ENCODE measurements around the gene ITPKB. TPM values are rescaled to one million over a fixed set of nuclear protein-coding genes. Genes with fewer than 3 reads are reported as not detected.

Gene ITPKB
- polyA plus RNA-seq, 4 donors: 1.8 to 9.6 (median 5.4) TPM

DNA sequence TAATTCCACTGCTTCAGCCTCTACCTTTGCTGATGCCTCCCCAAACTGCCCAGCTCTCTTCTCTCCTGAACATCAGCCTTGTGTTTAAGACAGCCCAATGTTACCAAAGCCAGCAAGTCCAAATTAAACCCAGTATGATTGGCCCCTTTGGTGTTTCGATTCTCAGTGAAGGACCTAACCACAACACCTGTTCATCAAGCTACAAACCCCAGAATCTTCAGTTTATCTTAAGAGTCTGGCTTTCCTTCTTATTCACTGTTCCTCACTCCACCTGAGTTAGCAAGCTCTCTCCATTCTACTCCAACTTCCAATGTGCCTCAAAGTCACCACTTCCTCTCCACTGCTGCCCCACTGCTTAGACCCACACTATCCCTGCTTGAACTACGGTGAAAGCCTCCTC, 25.5 kb upstream of the ITPKB start:
- Histone ChIP-seq H3K4me3 (ENCODE audit: low read depth in 1 of 3, low read length in 3 of 3) (no peak overlapping the region), H3K4me1 (ENCODE audit: control insufficient read depth in 3 of 3, insufficient read depth in 2 of 3, low read depth in 1 of 3, low read length in 2 of 3) (no peaks in the 10 kb centered on the region), H3K27ac (ENCODE audit: low read depth in 1 of 3, low read length in 2 of 3) (no peak overlapping the region), H3K27me3 (ENCODE audit: control insufficient read depth in 3 of 3, insufficient read depth in 3 of 3, low read length in 3 of 3) (peaks cover 0 to 29% (median 0%) of the 10 kb centered on the region in 3 donors), H3K9me3 (ENCODE audit: control insufficient read depth in 2 of 2, insufficient read depth in 1 of 2, low read depth in 1 of 2, low read length in 1 of 2) (no peaks in the 10 kb centered on the region), H3K36me3 (ENCODE audit: control insufficient read depth in 3 of 3, insufficient read depth in 2 of 3, low read depth in 1 of 3, low read length in 3 of 3) (no peaks in the 10 kb centered on the region)
- FAIRE-seq: no peak
- DNase-seq: no peak
- WGBS, 3 donors: 75 to 90% (median 81%) methylated on average over 2 of the region's 2 CpGs

- no peak for DNase-seq
- no peak for FAIRE-seq
- H3K36me3 ChIP-seq (ENCODE audit: control insufficient read depth in 3 of 3, insufficient read depth in 2 of 3, low read depth in 1 of 3, low read length in 3 of 3): no peaks in the 10 kb centered on the region
- H3K27ac ChIP-seq (ENCODE audit: low read depth in 1 of 3, low read length in 2 of 3): no peak overlapping the region
- WGBS, 3 donors: 49 to 79% (median 71%) methylated on average over 4 of the region's 4 CpGs
- no peaks in the 10 kb centered on the region for H3K4me1 ChIP-seq (ENCODE audit: control insufficient read depth in 3 of 3, insufficient read depth in 2 of 3, low read depth in 1 of 3, low read length in 2 of 3)
- peaks cover 0 to 29% (median 0%) of the 10 kb centered on the region in 3 donors for H3K27me3 ChIP-seq (ENCODE audit: control insufficient read depth in 3 of 3, insufficient read depth in 3 of 3, low read length in 3 of 3)
- no peaks in the 10 kb centered on the region for H3K9me3 ChIP-seq (ENCODE audit: control insufficient read depth in 2 of 2, insufficient read depth in 1 of 2, low read depth in 1 of 2, low read length in 1 of 2)
- H3K4me3 ChIP-seq (ENCODE audit: low read depth in 1 of 3, low read length in 3 of 3): no peak overlapping the region
Measured at GRCh38 chr1:226763905-226764264, 24.8 kb upstream of the ITPKB start.

DNA sequence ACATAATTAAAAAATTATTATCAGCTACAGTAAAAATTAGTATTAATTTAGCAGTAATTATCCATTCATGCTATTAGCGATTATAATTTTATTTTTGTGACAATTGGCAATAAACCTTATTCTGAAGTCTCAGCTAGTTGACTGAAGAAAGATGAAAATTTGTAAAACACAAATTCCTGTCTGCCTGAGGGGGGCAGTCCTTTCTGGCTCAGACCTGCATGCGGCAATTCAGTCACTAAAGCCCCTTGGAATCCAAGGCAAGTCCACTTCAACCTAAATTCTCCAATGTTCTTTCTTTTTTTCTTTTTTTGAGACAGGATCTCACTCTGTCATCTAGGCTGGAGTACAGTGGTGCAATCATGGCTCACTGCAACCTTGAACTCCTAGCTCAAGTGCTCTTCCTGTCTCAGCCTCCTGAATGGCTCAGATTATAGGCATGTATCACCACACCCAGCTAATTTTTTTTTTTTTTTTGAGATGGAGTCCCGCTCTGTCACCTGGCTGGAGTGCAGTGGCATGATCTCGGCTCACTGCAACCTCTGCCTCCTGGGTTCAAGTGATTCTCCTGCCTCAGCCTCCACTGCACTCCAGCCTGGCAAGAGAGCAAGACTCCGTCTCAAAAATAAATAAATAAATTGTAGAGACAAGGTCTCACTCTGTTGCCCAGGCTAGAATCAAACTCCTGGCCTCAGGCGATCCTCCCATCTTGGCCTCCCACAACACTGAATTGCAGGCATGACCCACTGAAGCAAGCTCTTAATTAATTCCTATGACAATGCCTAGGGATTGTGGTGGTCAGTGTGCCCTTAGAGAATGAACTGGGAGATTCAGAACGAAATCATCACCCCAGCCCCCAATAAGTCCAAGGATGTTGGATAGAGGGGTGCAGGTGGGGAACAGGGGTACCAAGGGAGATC, 24.2 kb upstream of the ITPKB start:
- peaks cover 0 to 29% (median 0%) of the 10 kb centered on the region in 3 donors for H3K27me3 ChIP-seq (ENCODE audit: control insufficient read depth in 3 of 3, insufficient read depth in 3 of 3, low read length in 3 of 3)
- no peak for FAIRE-seq
- WGBS, 3 donors: 83 to 89% (median 86%) methylated on average over 7 of the region's 7 CpGs
- no peaks in the 10 kb centered on the region for H3K36me3 ChIP-seq (ENCODE audit: control insufficient read depth in 3 of 3, insufficient read depth in 2 of 3, low read depth in 1 of 3, low read length in 3 of 3)
- no peak for DNase-seq
- no peaks in the 10 kb centered on the region for H3K9me3 ChIP-seq (ENCODE audit: control insufficient read depth in 2 of 2, insufficient read depth in 1 of 2, low read depth in 1 of 2, low read length in 1 of 2)
- no peak overlapping the region for H3K4me3 ChIP-seq (ENCODE audit: low read depth in 1 of 3, low read length in 3 of 3)
- H3K27ac ChIP-seq (ENCODE audit: low read depth in 1 of 3, low read length in 2 of 3): no peak overlapping the region
- no peaks in the 10 kb centered on the region for H3K4me1 ChIP-seq (ENCODE audit: control insufficient read depth in 3 of 3, insufficient read depth in 2 of 3, low read depth in 1 of 3, low read length in 2 of 3)

DNA sequence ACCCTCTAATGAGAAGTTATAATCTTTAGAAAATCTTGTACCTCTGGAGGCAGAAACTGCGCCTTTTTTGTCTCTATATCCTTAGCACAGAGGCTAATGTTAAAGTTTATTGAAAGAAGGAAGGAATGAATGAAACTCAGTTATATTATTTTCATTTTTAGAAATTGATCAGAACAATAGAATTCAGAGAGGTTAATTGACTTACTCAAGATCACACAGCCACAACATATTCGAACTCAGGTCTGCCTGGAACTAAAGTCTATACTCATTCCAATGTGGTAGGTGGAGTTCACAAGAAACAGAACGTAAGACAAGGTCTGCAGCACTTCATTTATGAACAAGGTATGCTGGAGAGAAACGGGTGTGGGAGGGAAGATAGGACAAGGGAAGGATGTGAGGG, 23.0 kb upstream of the ITPKB start:
- H3K9me3 ChIP-seq (ENCODE audit: control insufficient read depth in 2 of 2, insufficient read depth in 1 of 2, low read depth in 1 of 2, low read length in 1 of 2): no peaks in the 10 kb centered on the region
- no peak for DNase-seq
- H3K27ac ChIP-seq (ENCODE audit: low read depth in 1 of 3, low read length in 2 of 3): no peak overlapping the region
- no peak for FAIRE-seq
- 85 to 91% (median 87%) methylated on average over 4 of the region's 4 CpGs for WGBS, 3 donors
- no peak overlapping the region for H3K4me3 ChIP-seq (ENCODE audit: low read depth in 1 of 3, low read length in 3 of 3)
- H3K4me1 ChIP-seq (ENCODE audit: control insufficient read depth in 3 of 3, insufficient read depth in 2 of 3, low read depth in 1 of 3, low read length in 2 of 3): no peaks in the 10 kb centered on the region
- H3K27me3 ChIP-seq (ENCODE audit: control insufficient read depth in 3 of 3, insufficient read depth in 3 of 3, low read length in 3 of 3): peaks cover 0 to 29% (median 0%) of the 10 kb centered on the region in 3 donors
- H3K36me3 ChIP-seq (ENCODE audit: control insufficient read depth in 3 of 3, insufficient read depth in 2 of 3, low read depth in 1 of 3, low read length in 3 of 3): no peaks in the 10 kb centered on the region

GRCh38 chr1:226761322-226761721, 22.2 kb upstream of the ITPKB start:
- 44 to 62% (median 51%) methylated on average over 1 of the region's 1 CpG for WGBS, 3 donors

GRCh38 chr1:226754793-226755533, 15.9 kb upstream of the ITPKB start:
- Histone ChIP-seq H3K27me3 (ENCODE audit: control insufficient read depth in 3 of 3, insufficient read depth in 3 of 3, low read length in 3 of 3) (no peaks in the 10 kb centered on the region), H3K36me3 (ENCODE audit: control insufficient read depth in 3 of 3, insufficient read depth in 2 of 3, low read depth in 1 of 3, low read length in 3 of 3) (no peaks in the 10 kb centered on the region), H3K9me3 (ENCODE audit: control insufficient read depth in 2 of 2, insufficient read depth in 1 of 2, low read depth in 1 of 2, low read length in 1 of 2) (peaks cover 0 to 3% of the 10 kb centered on the region in 2 donors), H3K4me3 (ENCODE audit: low read depth in 1 of 3, low read length in 3 of 3) (no peak overlapping the region), H3K4me1 (ENCODE audit: control insufficient read depth in 3 of 3, insufficient read depth in 2 of 3, low read depth in 1 of 3, low read length in 2 of 3) (no peaks in the 10 kb centered on the region), H3K27ac (ENCODE audit: low read depth in 1 of 3, low read length in 2 of 3) (no peak overlapping the region)
- 58 to 78% (median 72%) methylated on average over 9 of the region's 9 CpGs for WGBS, 3 donors
- DNase-seq: no peak
- no peak for FAIRE-seq

More at GRCh38 chr1:226761322-226761721, 22.2 kb upstream of the ITPKB start:
- H3K9me3 ChIP-seq (ENCODE audit: control insufficient read depth in 2 of 2, insufficient read depth in 1 of 2, low read depth in 1 of 2, low read length in 1 of 2): no peaks in the 10 kb centered on the region
- no peak for DNase-seq
- H3K36me3 ChIP-seq (ENCODE audit: control insufficient read depth in 3 of 3, insufficient read depth in 2 of 3, low read depth in 1 of 3, low read length in 3 of 3): no peaks in the 10 kb centered on the region
- no peak for FAIRE-seq
- H3K27ac ChIP-seq (ENCODE audit: low read depth in 1 of 3, low read length in 2 of 3): no peak overlapping the region
- H3K27me3 ChIP-seq (ENCODE audit: control insufficient read depth in 3 of 3, insufficient read depth in 3 of 3, low read length in 3 of 3): peaks cover 0 to 26% (median 0%) of the 10 kb centered on the region in 3 donors
- H3K4me1 ChIP-seq (ENCODE audit: control insufficient read depth in 3 of 3, insufficient read depth in 2 of 3, low read depth in 1 of 3, low read length in 2 of 3): no peaks in the 10 kb centered on the region
- H3K4me3 ChIP-seq (ENCODE audit: low read depth in 1 of 3, low read length in 3 of 3): no peak overlapping the region

DNA sequence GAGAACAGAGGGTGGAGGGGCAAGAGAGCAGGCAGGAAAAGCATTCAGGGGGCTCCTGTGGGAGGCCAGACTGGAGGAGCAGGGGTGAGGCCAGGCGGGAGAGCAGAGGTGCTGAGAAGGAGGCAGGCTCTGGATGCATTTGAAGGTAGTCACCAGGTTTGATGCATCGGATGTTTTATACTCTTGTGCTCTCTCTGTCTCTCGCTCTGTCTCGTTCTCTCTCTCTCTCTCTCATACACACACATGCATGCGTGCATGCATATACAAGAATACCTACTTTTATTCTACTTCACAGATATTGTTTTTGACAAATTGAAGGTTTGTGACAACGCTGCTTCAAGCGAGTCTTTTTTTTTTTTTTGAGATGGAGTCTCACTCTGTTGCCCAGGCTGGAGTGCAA, 15.0 kb upstream of the ITPKB start:
- no peaks in the 10 kb centered on the region for H3K36me3 ChIP-seq (ENCODE audit: control insufficient read depth in 3 of 3, insufficient read depth in 2 of 3, low read depth in 1 of 3, low read length in 3 of 3)
- FAIRE-seq: no peak
- peaks cover 0 to 3% of the 10 kb centered on the region in 2 donors for H3K9me3 ChIP-seq (ENCODE audit: control insufficient read depth in 2 of 2, insufficient read depth in 1 of 2, low read depth in 1 of 2, low read length in 1 of 2)
- H3K27ac ChIP-seq (ENCODE audit: low read depth in 1 of 3, low read length in 2 of 3): no peak overlapping the region
- WGBS, 3 donors: 95 to 99% (median 97%) methylated on average over 7 of the region's 7 CpGs
- H3K4me1 ChIP-seq (ENCODE audit: control insufficient read depth in 3 of 3, insufficient read depth in 2 of 3, low read depth in 1 of 3, low read length in 2 of 3): no peaks in the 10 kb centered on the region
- no peaks in the 10 kb centered on the region for H3K27me3 ChIP-seq (ENCODE audit: control insufficient read depth in 3 of 3, insufficient read depth in 3 of 3, low read length in 3 of 3)
- H3K4me3 ChIP-seq (ENCODE audit: low read depth in 1 of 3, low read length in 3 of 3): no peak overlapping the region
- no peak for DNase-seq

GRCh38 chr1:226751703-226752102, 12.6 kb upstream of the ITPKB start:
- Histone ChIP-seq H3K4me3 (ENCODE audit: low read depth in 1 of 3, low read length in 3 of 3) (no peak overlapping the region), H3K36me3 (ENCODE audit: control insufficient read depth in 3 of 3, insufficient read depth in 2 of 3, low read depth in 1 of 3, low read length in 3 of 3) (no peaks in the 10 kb centered on the region), H3K27me3 (ENCODE audit: control insufficient read depth in 3 of 3, insufficient read depth in 3 of 3, low read length in 3 of 3) (no peaks in the 10 kb centered on the region), H3K4me1 (ENCODE audit: control insufficient read depth in 3 of 3, insufficient read depth in 2 of 3, low read depth in 1 of 3, low read length in 2 of 3) (no peaks in the 10 kb centered on the region), H3K9me3 (ENCODE audit: control insufficient read depth in 2 of 2, insufficient read depth in 1 of 2, low read depth in 1 of 2, low read length in 1 of 2) (peaks cover 0 to 3% of the 10 kb centered on the region in 2 donors), H3K27ac (ENCODE audit: low read depth in 1 of 3, low read length in 2 of 3) (no peak overlapping the region)
- 81 to 93% (median 83%) methylated on average over 3 of the region's 3 CpGs for WGBS, 3 donors
- DNase-seq: no peak
- FAIRE-seq: no peak

Measured in small intestine (tissue), 7 donors.